ENCODE measurements around the gene TLCD4.
"Not testable (repeated sequence)": the region's sequence is repeated elsewhere in the genome, so short reads cannot be mapped to it uniquely, and the experiment has no call there.

TLCD4 gene

DNA sequence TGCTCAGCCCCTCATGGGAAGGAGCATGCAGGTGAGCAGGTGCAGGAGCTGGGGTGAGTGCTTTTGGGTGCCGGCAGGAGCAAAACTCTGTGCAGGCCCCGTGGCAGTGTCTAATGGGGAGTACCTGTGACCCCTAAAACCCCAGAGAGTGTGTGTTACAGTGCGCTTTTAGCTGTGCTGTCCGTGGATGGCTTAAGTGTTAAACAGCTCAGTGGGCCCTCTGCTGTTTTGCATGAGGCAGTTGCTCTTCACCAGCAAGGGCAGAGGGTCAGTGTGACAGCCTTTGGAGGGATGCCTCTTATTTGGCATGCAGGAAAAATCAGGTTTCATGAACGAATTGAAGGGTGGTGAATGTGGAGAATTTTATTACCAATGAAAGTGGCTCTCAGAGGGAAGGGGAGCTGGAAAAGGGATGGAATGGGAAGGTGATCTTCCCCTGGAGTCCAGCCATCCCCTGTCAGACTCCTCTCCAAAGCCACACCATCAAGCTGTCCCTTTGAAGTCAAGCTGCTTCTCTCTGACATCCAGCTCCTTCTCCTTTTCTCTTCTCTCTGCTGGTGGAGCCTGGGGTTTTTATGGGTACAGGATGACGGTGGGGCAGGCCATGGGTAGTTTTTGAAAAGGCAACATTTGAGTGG lies 27.4 kb upstream of the TLCD4 start:
- TF ChIP-seq POLR2A (IDR thresholded peaks at IDR 0.05; ENCODE audit: extremely low read depth, insufficient read length) = no peak
- TF ChIP-seq, protein P1, sequence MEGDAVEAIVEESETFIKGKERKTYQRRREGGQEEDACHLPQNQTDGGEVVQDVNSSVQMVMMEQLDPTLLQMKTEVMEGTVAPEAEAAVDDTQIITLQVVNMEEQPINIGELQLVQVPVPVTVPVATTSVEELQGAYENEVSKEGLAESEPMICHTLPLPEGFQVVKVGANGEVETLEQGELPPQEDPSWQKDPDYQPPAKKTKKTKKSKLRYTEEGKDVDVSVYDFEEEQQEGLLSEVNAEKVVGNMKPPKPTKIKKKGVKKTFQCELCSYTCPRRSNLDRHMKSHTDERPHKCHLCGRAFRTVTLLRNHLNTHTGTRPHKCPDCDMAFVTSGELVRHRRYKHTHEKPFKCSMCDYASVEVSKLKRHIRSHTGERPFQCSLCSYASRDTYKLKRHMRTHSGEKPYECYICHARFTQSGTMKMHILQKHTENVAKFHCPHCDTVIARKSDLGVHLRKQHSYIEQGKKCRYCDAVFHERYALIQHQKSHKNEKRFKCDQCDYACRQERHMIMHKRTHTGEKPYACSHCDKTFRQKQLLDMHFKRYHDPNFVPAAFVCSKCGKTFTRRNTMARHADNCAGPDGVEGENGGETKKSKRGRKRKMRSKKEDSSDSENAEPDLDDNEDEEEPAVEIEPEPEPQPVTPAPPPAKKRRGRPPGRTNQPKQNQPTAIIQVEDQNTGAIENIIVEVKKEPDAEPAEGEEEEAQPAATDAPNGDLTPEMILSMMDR (IDR thresholded peaks at IDR 0.05; ENCODE audit: low read depth, low read length) = no peak
- TF ChIP-seq, protein P2, sequence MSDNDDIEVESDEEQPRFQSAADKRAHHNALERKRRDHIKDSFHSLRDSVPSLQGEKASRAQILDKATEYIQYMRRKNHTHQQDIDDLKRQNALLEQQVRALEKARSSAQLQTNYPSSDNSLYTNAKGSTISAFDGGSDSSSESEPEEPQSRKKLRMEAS (IDR thresholded peaks at IDR 0.05; ENCODE audit: low read depth, low read length) = no peak
- TF ChIP-seq MYC (IDR thresholded peaks at IDR 0.05; ENCODE audit: low read depth, low read length) = no peak
- DNase-seq (ENCODE audit: low read depth) = no peak
- H3K4me3 ChIP-seq (ENCODE audit: low read depth, low read length) = no peak overlapping the region

DNA sequence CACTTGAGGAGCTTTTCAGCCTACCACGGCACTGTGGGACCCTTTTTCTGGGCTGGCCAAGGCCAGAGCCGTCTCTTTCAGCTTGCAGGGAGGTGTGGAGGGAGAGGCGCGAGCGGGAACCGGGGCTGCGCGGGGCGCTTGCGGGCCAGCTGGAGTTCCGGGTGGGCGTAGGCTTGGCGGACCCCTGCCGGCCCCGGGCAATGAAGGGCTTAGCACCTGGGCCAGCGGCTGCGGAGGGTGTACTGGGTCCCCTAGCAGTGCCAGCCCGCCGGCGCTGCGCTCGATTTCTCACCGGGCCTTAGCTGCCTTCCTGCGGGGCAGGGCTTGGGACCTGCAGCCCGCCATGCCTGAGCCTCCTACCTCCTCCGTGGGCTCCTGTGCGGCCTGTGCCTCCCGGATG lies 25.9 kb upstream of the TLCD4 start:
- not testable (repeated sequence) for DNase-seq (ENCODE audit: low read depth); H3K4me3 ChIP-seq (ENCODE audit: low read depth, low read length)

DNA sequence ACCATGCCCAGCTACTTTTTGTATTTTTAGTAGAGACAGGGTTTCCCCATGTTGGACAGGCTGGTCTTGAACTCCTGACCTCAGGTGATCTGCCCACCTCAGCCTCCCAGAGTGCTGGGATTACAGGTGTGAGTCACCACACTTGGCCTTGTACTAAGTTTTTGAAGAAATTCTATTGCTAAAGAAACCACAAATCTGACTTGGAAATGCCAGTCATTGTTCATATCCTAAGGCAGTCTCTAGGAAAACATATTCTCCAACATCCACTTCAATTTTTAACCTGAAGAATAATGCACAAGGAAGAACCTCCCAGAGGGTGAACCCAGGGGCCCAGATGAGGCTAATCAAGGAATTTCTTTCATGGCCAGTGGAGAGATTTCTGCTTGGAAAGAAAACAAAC lies 24.3 kb upstream of the TLCD4 start:
- not testable (repeated sequence) for DNase-seq (ENCODE audit: low read depth)

DNA sequence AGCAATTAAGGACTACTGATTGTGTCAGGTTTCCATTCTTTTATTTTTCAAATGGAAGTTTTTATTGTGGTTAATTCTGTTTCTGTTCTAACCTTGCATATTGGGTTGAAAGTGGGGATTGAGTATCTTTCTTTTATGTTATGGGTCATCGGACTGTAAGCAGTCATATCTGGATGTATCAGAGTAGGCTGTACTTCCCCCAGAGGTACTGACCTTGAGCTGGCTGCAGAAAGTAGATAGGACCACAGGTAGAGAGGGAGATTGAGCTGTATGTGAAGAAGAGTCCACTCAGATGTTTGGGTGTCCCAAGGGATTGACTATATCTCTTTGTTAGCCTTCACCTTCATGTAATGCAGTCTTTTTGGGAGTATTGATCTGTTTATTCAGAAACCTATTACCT lies 23.9 kb upstream of the TLCD4 start:
- DNase-seq (ENCODE audit: low read depth) = no peak
- no peak overlapping the region for H3K4me3 ChIP-seq (ENCODE audit: low read depth, low read length)
- TF ChIP-seq, protein P2 (IDR thresholded peaks at IDR 0.05; ENCODE audit: low read depth, low read length) = no peak
- no peak for TF ChIP-seq POLR2A (IDR thresholded peaks at IDR 0.05; ENCODE audit: extremely low read depth, insufficient read length)

More for the DNA sequence above, 24.3 kb upstream of the TLCD4 start:
- not testable (repeated sequence) for H3K4me3 ChIP-seq (ENCODE audit: low read depth, low read length)

DNA sequence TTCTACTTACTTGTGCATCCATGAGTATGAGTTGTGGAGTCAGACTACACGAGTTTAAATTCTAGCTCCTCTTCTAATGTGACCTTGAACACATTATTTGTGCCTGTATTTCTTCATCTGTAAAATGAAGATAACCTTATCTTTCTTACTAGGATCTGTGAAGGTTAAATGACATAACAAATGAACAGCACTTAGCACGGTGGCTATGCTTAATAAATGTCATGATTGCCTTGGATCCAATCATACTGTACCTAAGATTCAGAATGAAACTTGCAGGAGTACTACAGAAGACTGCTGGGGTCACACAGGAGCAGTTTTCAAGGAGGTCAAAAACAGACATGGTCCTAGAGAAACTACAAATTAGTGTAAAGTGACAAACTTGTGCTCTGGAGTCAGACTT lies 22.2 kb upstream of the TLCD4 start:
- DNase-seq (ENCODE audit: low read depth) = no peak
- H3K4me3 ChIP-seq (ENCODE audit: low read depth, low read length) = no peak overlapping the region
- TF ChIP-seq, protein P1 (IDR thresholded peaks at IDR 0.05; ENCODE audit: low read depth, low read length) = no peak
- TF ChIP-seq MYC (IDR thresholded peaks at IDR 0.05; ENCODE audit: low read depth, low read length) = no peak
- TF ChIP-seq, protein P2 (IDR thresholded peaks at IDR 0.05; ENCODE audit: low read depth, low read length) = no peak
- TF ChIP-seq POLR2A (IDR thresholded peaks at IDR 0.05; ENCODE audit: extremely low read depth, insufficient read length) = no peak

DNA sequence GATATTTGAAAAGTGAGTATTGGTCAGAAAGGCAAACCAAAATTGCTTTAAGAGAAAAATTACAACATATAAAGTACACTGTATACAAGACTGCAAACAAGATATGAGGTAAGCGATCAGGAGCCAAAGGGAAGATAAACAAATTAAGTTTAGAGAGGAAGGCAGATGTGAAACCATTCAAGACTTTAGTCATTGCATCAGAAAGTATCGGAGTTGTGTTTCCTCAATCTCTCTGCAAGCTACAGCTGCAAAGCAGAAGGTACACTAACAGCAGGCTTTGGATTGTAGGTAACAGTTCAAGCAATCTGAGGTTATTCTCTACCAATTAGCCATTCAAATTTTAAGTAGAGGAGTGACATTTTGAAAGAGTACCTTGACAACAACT lies 21.3 kb upstream of the TLCD4 start:
- DNase-seq (ENCODE audit: low read depth) = no peak
- H3K4me3 ChIP-seq (ENCODE audit: low read depth, low read length) = no peak overlapping the region
- TF ChIP-seq, protein P1 (IDR thresholded peaks at IDR 0.05; ENCODE audit: low read depth, low read length) = no peak
- TF ChIP-seq, protein P2 (IDR thresholded peaks at IDR 0.05; ENCODE audit: low read depth, low read length) = no peak
- no peak for TF ChIP-seq MYC (IDR thresholded peaks at IDR 0.05; ENCODE audit: low read depth, low read length)
- no peak for TF ChIP-seq POLR2A (IDR thresholded peaks at IDR 0.05; ENCODE audit: extremely low read depth, insufficient read length)

DNA sequence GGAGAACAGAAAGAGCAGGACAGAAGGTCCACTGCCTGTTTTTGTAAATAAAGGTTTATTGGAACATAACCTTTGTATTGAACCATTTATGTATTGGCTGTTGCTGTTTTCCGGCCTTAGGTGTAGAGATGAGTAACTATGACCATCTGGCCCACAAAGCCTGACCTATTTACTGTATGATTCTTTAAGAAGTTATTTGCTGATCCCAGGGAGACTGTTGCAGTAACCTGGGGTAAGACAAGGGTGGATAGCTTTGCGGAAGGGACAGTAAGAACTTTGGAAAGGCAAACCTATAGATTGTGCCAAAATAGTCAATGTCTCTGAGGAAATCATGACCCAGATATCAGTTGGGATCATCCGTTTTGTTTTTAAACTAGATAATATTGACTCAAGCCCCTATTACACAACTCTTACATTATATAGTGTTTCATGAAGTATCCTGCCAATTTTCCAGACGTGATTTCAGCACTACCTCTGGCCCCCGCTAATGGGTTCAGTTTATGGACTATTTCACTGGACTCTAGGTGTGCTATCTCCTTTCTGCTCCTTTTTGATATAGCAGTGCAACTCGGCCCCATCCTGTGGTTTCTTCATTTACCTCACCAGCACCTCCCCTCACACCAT lies 20.8 kb upstream of the TLCD4 start:
- H3K4me3 ChIP-seq (ENCODE audit: low read depth, low read length) = no peak overlapping the region
- TF ChIP-seq, protein P1 (IDR thresholded peaks at IDR 0.05; ENCODE audit: low read depth, low read length) = no peak
- TF ChIP-seq, protein P2 (IDR thresholded peaks at IDR 0.05; ENCODE audit: low read depth, low read length) = no peak
- TF ChIP-seq MYC (IDR thresholded peaks at IDR 0.05; ENCODE audit: low read depth, low read length) = no peak
- TF ChIP-seq POLR2A (IDR thresholded peaks at IDR 0.05; ENCODE audit: extremely low read depth, insufficient read length) = no peak
- DNase-seq (ENCODE audit: low read depth) = no peak

All from NB4 (cell line).